Suprapubic skin (tissue), 4 donors: ENCODE data around the gene KLF6. TPM values are rescaled to one million over a fixed set of nuclear protein-coding genes. Genes with fewer than 3 reads are reported as not detected.

Experiments used
- DNase-seq, 2 donors: peaks; one replicate each; pipeline ENCODE4 v3.0.0-alpha.2; 2019; ENCODE audit warnings: low spot score in 2 of 2
- H3K27ac ChIP-seq: fragments of 200-600 bp; sonication (generic); one replicate; pipeline ENCODE4 v1.5.1; 2019
- H3K27me3 ChIP-seq: fragments of 200-600 bp; sonication (generic); one replicate; pipeline ENCODE4 v1.5.1; 2019
- H3K36me3 ChIP-seq: fragments of 200-600 bp; sonication (generic); one replicate; pipeline ENCODE4 v1.5.1; 2019
- H3K4me1 ChIP-seq: fragments of 200-600 bp; sonication (generic); one replicate; pipeline ENCODE4 v1.5.1; 2019
- H3K4me3 ChIP-seq: fragments of 200-600 bp; sonication (generic); one replicate; pipeline ENCODE4 v1.5.1; 2019; ENCODE audit warnings: mild to moderate bottlenecking
- H3K9me3 ChIP-seq: fragments of 200-600 bp; sonication (generic); one replicate; pipeline ENCODE4 v1.5.1; 2019
- CTCF ChIP-seq, 2 donors: fragments of 200-600 bp in 1 of 2; fragments of 450-650 bp in 1 of 2; sonication (generic) in 1 of 2; IDR thresholded peaks; one replicate each; pipeline ENCODE4 v1.5.1; 2016 to 2019; ENCODE audit warnings: antibody characterized with exemption in 2 of 2, mild to moderate bottlenecking in 1 of 2, moderate library complexity in 1 of 2
- EP300 ChIP-seq: sonication (generic); formaldehyde crosslinking; IDR thresholded peaks from one replicate; pipeline ENCODE4 v1.6.1; 2017; ENCODE audit warnings: antibody characterized with exemption
- POLR2A ChIP-seq, 2 donors: fragments of 450-650 bp; IDR thresholded peaks; one replicate each; pipeline ENCODE4 v1.6.1; 2017; ENCODE audit warnings: antibody characterized with exemption in 2 of 2, mild to moderate bottlenecking in 2 of 2, moderate library complexity in 2 of 2
- POLR2AphosphoS5 ChIP-seq, 3 donors: sonication (generic); formaldehyde crosslinking; IDR thresholded peaks; one replicate each; pipeline ENCODE4 v1.6.1; 2017; ENCODE audit warnings: antibody characterized with exemption in 3 of 3
- WGBS: methylation state at CpG from one replicate; pipeline ENCODE4 v1.1.5; 2018; 5-methylcytosine and 5-hydroxymethylcytosine counted together
- total RNA-seq, 4 donors: library from RNA; depleted of rRNA; stranded (reverse); fragments of >200 nt; gene quantifications; one replicate each; pipeline ENCODE4 v1.1.0, GENCODE V29; 2016

The KLF6 gene
- total RNA-seq, 4 donors from 2014 or later, result 242 to 484 (median 276) TPM

DNA sequence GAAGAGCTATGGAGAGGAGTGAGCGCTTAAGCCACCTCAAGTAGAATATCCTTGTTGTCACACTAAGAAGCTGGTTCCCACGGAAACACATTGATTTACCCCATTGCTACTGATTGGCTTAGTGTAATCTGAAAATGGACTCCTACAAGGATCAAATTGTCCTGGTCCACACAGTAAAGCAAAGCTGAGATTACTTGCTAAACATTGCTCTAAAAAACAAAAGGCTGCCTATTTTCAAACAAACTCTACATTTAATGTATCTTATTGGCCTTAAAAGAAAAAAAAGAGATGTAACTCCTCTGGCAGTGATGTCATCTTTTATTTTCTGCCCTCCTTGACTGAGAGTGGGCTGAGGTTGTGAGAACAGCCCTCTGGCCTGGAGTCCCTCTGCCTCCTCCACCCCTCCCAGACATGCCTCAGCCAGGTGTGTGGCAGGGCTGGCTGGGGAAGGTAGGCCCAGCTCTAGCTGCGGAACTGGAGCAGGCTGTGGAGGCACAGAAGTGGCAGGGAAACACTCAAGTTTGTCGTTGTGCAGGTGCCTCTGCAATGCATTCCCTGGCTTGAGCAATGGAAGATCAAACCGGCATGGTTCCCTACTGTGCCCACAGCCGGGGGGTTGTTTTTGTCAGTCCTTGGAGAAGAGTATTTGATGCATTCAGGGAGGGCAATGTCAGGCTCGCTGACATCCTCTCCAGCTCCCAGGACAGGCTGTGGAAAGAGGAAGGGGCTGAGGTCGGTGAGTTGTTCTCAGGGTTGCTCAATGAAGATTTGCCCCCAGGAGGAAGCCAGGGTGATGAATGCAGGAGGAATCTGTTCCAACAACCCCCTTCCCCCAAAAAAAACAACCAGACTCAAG, 9.1 kb downstream of the KLF6 start:
- no peaks in the 10 kb centered on the region for H3K27me3 ChIP-seq
- 34% methylated on average over 8 of the region's 8 CpGs for WGBS
- H3K27ac ChIP-seq, result peak overlapping the region; percentile 100
- H3K36me3 ChIP-seq, result peaks cover 44% of the 10 kb centered on the region
- TF ChIP-seq POLR2AphosphoS5 (IDR thresholded peaks at IDR 0.05) (peak; percentile 13 to 75 (median 70)), EP300 (no peak)
- H3K9me3 ChIP-seq, result no peaks in the 10 kb centered on the region
- no peak overlapping the region for H3K4me3 ChIP-seq
- H3K4me1 ChIP-seq, result peaks cover 60% of the 10 kb centered on the region
- no peak for DNase-seq

GRCh38 chr10:3774814-3775695, 10.0 kb downstream of the KLF6 start:
- Histone ChIP-seq H3K36me3 (peaks cover 36% of the 10 kb centered on the region), H3K27ac (peak overlapping the region; percentile 100), H3K4me1 (peaks cover 54% of the 10 kb centered on the region), H3K27me3 (no peaks in the 10 kb centered on the region), H3K9me3 (no peaks in the 10 kb centered on the region), H3K4me3 (no peak overlapping the region)
- WGBS, result 57% methylated on average over 21 of the region's 21 CpGs
- no peak for DNase-seq
- TF ChIP-seq CTCF (IDR thresholded peaks at IDR 0.05) (no peak), POLR2AphosphoS5 (IDR thresholded peaks at IDR 0.05) (peak in 1 of 3 donors; percentile 44), EP300 (no peak)

DNA sequence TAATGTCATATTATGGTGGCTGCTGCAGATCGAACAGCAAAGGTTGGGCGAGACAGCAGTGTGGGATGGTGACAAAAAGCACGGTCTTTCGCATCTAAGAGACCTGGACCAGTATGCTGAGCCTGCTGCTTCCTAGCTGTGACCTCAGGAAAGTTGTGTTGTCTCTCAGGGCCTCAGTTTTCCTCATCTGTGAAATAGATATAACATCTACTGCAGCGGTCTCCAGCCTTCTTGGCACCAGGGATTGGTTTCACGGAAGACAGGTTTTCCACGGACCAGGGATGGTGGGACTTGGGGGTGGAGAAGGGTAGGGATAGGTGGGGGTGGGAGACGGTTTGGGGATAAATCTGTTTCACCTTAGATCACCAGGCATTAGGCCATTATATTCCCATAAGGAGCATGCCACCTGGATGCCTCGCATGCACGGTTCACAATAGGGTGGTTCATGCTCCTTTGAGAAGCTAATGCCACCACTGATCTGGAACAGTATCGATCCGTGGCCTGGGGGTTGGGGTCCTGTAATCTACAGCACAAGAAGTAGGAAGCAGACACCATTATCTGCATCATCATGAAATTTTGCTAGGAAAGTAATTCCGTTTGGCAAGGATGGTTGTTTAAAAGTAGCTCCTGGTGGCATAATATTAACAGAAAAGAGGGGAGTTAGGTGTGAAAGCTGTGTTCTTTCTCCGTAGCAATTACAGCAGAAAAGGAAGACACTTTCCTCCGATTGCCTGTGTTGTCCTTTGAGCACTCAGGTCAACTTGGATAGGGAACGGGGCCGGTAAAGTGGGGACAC, 10.8 kb downstream of the KLF6 start:
- TF ChIP-seq CTCF (IDR thresholded peaks at IDR 0.05) (no peak), POLR2A (IDR thresholded peaks at IDR 0.05) (no peak), EP300 (no peak), POLR2AphosphoS5 (IDR thresholded peaks at IDR 0.05) (no peak)
- H3K9me3 ChIP-seq, result no peaks in the 10 kb centered on the region
- peaks cover 45% of the 10 kb centered on the region for H3K4me1 ChIP-seq
- no peaks in the 10 kb centered on the region for H3K27me3 ChIP-seq
- H3K36me3 ChIP-seq, result peaks cover 27% of the 10 kb centered on the region
- peak overlapping the region; percentile 100 for H3K27ac ChIP-seq
- WGBS, result 96% methylated on average over 17 of the region's 17 CpGs
- DNase-seq, result no peak
- H3K4me3 ChIP-seq, result no peak overlapping the region

- no peak overlapping the region for H3K4me3 ChIP-seq
- peaks cover 20% of the 10 kb centered on the region for H3K36me3 ChIP-seq
- WGBS, result 63% methylated on average over 10 of the region's 10 CpGs
- H3K27me3 ChIP-seq, result no peaks in the 10 kb centered on the region
- H3K9me3 ChIP-seq, result no peaks in the 10 kb centered on the region
- TF ChIP-seq CTCF (IDR thresholded peaks at IDR 0.05), result no peak
- no peak for TF ChIP-seq EP300
- H3K4me1 ChIP-seq, result peaks cover 39% of the 10 kb centered on the region
- H3K27ac ChIP-seq, result peak overlapping the region; percentile 100
- DNase-seq, result no peak
Measured at GRCh38 chr10:3773460-3774017, 11.5 kb downstream of the KLF6 start.
